Lung (tissue), 12 donors: Measurements from ENCODE around the gene DICER1. TPM values are rescaled to one million over a fixed set of nuclear protein-coding genes. Genes with fewer than 3 reads are reported as not detected.

Experiments used
- ATAC-seq: fragments of 200-7000 bp; cut with Tn5 transposase; one replicate; pipeline ENCODE4 v1.9.1; 2020; ENCODE audit warnings: moderate number of reproducible peaks; ENCODE audit not compliant: insufficient read depth, low FRiP score
- DNase-seq, 3 donors: peaks; one replicate each; pipeline ENCODE4 v3.0.0-alpha.2; 2013 to 2017
- H3K27ac ChIP-seq, 2 donors: one replicate each; pipeline ENCODE4 v1.5.1; 2013; ENCODE audit warnings: mild to moderate bottlenecking in 2 of 2, moderate library complexity in 2 of 2, control low read depth in 1 of 2, inconsistent platforms in 1 of 2, low read depth in 1 of 2, low read length in 1 of 2
- H3K27me3 ChIP-seq, 3 donors: one replicate each; pipeline ENCODE4 v1.5.1; 2013; ENCODE audit warnings: low read length in 2 of 3; ENCODE audit not compliant: control insufficient read depth in 3 of 3, insufficient read depth in 3 of 3
- H3K36me3 ChIP-seq, 4 donors: one replicate each; pipeline ENCODE4 v1.5.1; 2013; ENCODE audit warnings: low read length in 4 of 4, mild to moderate bottlenecking in 1 of 4, moderate library complexity in 1 of 4; ENCODE audit not compliant: control insufficient read depth in 4 of 4, insufficient read depth in 4 of 4
- H3K4me1 ChIP-seq, 5 donors: one replicate each; pipeline ENCODE4 v1.5.1; 2013; ENCODE audit warnings: low read length in 5 of 5, mild to moderate bottlenecking in 2 of 5, moderate library complexity in 1 of 5; ENCODE audit not compliant: control insufficient read depth in 5 of 5, insufficient read depth in 5 of 5
- H3K4me3 ChIP-seq: one replicate; pipeline ENCODE4 v1.5.1; 2013; ENCODE audit warnings: mild to moderate bottlenecking, control low read depth, moderate library complexity
- H3K9ac ChIP-seq, 2 donors: one replicate each; pipeline ENCODE4 v1.5.1; 2013; ENCODE audit warnings: low read length in 2 of 2, control low read depth in 1 of 2; ENCODE audit not compliant: insufficient read depth in 1 of 2
- H3K9me3 ChIP-seq, 4 donors: one replicate each; pipeline ENCODE4 v1.5.1; 2013; ENCODE audit warnings: low read length in 3 of 4, mild to moderate bottlenecking in 1 of 4, moderate library complexity in 1 of 4; ENCODE audit not compliant: control insufficient read depth in 4 of 4, insufficient read depth in 3 of 4
- WGBS, 2 donors: extraction: QIAGEN DNeasy Blood & Tissue Kit; methylation state at CpG; one replicate each; pipeline ENCODE4 v1.1.7; 2013; 5-methylcytosine and 5-hydroxymethylcytosine counted together
- polyA plus RNA-seq, 2 donors: library from polyadenylated mRNA; stranded (reverse); fragments of 200-250 nt; gene quantifications; one replicate each; pipeline ENCODE4 v1.2.1, GENCODE V29; 2013
- total RNA-seq, 2 donors: library from RNA; depleted of rRNA in 1 of 2; stranded (reverse); fragments of >200 nt in 1 of 2; gene quantifications; one replicate each; pipeline ENCODE4 v1.2.1, GENCODE V29; 2014 to 2021
- TF ChIP-seq, protein P1 (sequence below): IDR thresholded peaks from 2 replicates; pipeline ENCODE4 v1.5.1; 2012; ENCODE audit warnings: mild to moderate bottlenecking; ENCODE audit errors: control extremely low read depth, extremely low read depth
- donor health status: control.
- donor health status: control.
- donor health status: Bipolar disorder and iron deficiency.
- donor health status: healthy.
- donor health status: DM: yes; HTN: yes; CAD: no.

Gene DICER1
- total and polyA plus RNA-seq, 4 donors = 9.1 to 103 (median 44.1) TPM

DNA sequence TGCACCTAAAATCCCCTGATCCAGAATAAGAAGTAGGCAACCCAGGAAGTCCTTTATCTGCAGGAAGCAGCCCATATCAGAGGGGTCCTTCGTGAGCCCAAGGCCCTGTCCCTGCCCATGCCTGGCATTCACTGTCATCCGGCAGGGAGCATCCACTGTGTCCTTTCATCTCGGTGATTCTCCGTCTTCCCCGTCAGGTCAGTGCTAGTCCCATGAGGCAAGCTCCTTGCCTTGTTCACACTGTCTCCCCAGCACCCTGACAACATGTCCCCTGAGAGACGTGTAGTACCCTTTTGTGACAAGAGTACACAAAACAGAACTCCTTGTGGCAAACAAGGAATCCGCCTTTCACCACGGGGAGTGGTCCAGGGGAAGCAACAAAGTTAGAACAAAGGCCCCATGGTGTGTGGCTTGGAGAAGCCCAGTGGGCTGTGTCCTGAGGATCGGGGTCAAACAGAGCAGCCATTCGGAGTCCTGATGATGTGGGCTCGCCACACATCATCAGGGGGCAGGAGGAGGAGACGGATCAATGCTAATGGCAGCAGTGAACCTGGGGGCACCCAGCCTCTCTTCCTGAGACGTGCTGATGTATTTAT, 112.1 kb downstream of the DICER1 start:
- H3K9me3 ChIP-seq = no peaks in the 10 kb centered on the region
- ATAC-seq = no peak
- H3K4me3 ChIP-seq = no peak overlapping the region
- 65 to 70% methylated on average over 13 of the region's 13 CpGs for WGBS, 2 donors
- peaks cover 0 to 16% (median 0%) of the 10 kb centered on the region in 5 donors for H3K4me1 ChIP-seq
- no peak overlapping the region for H3K27ac ChIP-seq
- TF ChIP-seq, protein P1, sequence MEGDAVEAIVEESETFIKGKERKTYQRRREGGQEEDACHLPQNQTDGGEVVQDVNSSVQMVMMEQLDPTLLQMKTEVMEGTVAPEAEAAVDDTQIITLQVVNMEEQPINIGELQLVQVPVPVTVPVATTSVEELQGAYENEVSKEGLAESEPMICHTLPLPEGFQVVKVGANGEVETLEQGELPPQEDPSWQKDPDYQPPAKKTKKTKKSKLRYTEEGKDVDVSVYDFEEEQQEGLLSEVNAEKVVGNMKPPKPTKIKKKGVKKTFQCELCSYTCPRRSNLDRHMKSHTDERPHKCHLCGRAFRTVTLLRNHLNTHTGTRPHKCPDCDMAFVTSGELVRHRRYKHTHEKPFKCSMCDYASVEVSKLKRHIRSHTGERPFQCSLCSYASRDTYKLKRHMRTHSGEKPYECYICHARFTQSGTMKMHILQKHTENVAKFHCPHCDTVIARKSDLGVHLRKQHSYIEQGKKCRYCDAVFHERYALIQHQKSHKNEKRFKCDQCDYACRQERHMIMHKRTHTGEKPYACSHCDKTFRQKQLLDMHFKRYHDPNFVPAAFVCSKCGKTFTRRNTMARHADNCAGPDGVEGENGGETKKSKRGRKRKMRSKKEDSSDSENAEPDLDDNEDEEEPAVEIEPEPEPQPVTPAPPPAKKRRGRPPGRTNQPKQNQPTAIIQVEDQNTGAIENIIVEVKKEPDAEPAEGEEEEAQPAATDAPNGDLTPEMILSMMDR = no peak
- no peaks in the 10 kb centered on the region for H3K36me3 ChIP-seq
- peak in 1 of 3 donors; percentile 8 for DNase-seq
- no peak overlapping the region for H3K9ac ChIP-seq
- peaks cover 0 to 22% (median 10%) of the 10 kb centered on the region in 3 donors for H3K27me3 ChIP-seq

DNA sequence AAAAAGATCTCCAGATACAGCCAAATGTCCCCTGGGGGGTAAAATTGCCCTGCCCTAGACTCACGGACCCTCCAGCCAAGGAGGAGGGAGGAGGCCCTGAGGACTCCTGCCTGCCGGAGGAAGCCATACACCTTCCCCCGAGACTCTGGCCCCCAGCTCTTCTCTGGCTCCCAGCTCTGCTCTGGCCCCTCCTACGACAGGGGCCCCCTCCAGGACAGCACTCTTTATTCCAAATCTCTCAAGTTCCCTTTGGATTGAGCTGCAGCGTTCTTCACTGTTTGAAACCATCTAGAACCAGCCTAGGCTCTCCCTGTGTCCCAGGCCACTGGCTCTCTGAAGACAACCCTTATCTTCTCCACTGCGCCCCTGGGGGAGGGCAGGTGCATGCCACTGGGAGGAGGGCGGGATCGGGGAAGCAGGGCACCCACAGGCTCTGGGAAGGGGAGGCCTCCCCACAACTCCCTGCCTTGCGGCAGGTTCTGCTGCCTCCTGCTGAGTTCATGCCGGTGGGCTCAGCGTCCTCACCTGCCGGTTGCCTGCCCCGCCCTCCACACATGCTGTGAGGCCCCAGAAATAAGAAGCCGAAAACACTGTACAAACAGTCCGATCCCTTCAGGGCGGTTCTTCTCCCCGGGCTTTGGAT, 112.7 kb downstream of the DICER1 start:
- WGBS, 2 donors = 71 to 80% methylated on average over 16 to 17 of the region's 17 CpGs

DNA sequence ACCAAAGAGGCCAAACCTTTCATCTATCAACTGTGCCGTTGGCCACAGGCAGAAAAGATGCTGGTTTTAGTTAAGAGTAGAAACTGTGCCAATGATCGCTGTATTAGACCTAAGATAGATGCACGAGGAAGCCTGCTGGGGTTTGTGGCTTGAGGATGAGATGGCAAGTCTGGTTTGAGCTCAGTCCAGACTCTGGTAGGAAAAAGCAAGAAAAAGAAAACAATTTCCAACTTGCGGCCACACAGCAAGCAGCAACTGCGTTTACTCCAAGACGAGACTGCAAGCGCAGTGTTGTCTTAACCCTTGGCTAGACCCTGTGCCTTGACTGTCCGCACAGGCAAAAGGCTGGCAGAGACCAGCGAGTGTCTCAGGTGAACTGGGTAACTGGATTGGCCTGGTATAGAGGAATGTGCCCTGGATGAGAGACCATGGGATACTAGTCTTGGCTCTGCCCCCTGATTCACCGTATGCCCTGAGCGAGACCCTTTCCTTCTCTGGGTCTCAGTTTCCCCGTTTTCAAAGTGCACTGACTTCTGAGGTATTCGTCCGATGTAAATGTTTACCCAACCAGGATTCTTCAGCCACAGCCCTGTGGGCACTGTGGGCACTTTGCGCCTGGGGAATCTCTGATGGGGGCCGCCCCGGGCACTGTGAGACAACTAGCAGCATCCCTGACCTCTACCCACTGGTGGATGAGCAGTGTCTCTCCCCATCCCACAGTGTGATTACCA, 113.4 kb downstream of the DICER1 start:
- WGBS, 2 donors = 67 to 77% methylated on average over 17 of the region's 17 CpGs
- Histone ChIP-seq H3K4me3 (no peak overlapping the region), H3K9me3 (no peaks in the 10 kb centered on the region), H3K27ac (no peak overlapping the region), H3K9ac (no peak overlapping the region), H3K36me3 (no peaks in the 10 kb centered on the region), H3K27me3 (peaks cover 0 to 15% (median 7%) of the 10 kb centered on the region in 3 donors), H3K4me1 (peaks cover 0 to 16% (median 0%) of the 10 kb centered on the region in 5 donors)
- DNase-seq (peak in 1 of 3 donors; percentile 2), ATAC-seq (no peak)
- TF ChIP-seq, protein P1 = no peak

More for the DNA sequence above, 112.7 kb downstream of the DICER1 start:
- H3K27me3 ChIP-seq = peaks cover 0 to 22% (median 10%) of the 10 kb centered on the region in 3 donors
- H3K4me1 ChIP-seq = peaks cover 0 to 16% (median 0%) of the 10 kb centered on the region in 5 donors
- peak in 1 of 3 donors; percentile 12 for DNase-seq
- H3K9ac ChIP-seq = no peak overlapping the region
- H3K36me3 ChIP-seq = no peaks in the 10 kb centered on the region
- H3K9me3 ChIP-seq = no peaks in the 10 kb centered on the region
- H3K4me3 ChIP-seq = no peak overlapping the region
- TF ChIP-seq, protein P1 = no peak
- no peak for ATAC-seq
- no peak overlapping the region for H3K27ac ChIP-seq
